GM23338 (cell line): ENCODE measurements around the gene TXNDC15. TPM values are rescaled to one million over a fixed set of nuclear protein-coding genes. Genes with fewer than 3 reads are reported as not detected.

ENCODE experiments used
- ATAC-seq: fragments of 200-7000 bp; cut with Tn5 transposase; 3 replicates; pipeline ENCODE4 v1.9.1; 2020
- DNase-seq: peaks from one replicate; pipeline ENCODE4 v3.0.0-alpha.2; 2015; ENCODE audit warnings: low spot score
- H2AFZ ChIP-seq: fragments of 200-600 bp; sonication (generic); 2 replicates; pipeline ENCODE4 v1.8.0; 2016; ENCODE audit warnings: antibody characterized with exemption, mild to moderate bottlenecking, moderate library complexity
- H3F3A ChIP-seq: fragments of 200-600 bp; sonication (generic); replicated peaks from 2 replicates; pipeline ENCODE4 v1.8.0; 2017; ENCODE audit warnings: antibody characterized with exemption, mixed run types, low read depth
- H3K27ac ChIP-seq: fragments of 200-600 bp; sonication (generic); 2 replicates; pipeline ENCODE4 v1.6.1; 2016; ENCODE audit warnings: low read depth
- H3K27me3 ChIP-seq: fragments of 200-600 bp; sonication (generic); 2 replicates; pipeline ENCODE4 v1.8.0; 2016; ENCODE audit warnings: mild to moderate bottlenecking, mixed run types, moderate library complexity; ENCODE audit not compliant: insufficient read depth
- H3K36me3 ChIP-seq: fragments of 200-600 bp; sonication (generic); 2 replicates; pipeline ENCODE4 v1.8.0; 2016; ENCODE audit warnings: mild to moderate bottlenecking; ENCODE audit not compliant: insufficient read depth
- H3K4me1 ChIP-seq: fragments of 200-600 bp; sonication (generic); 2 replicates; pipeline ENCODE4 v1.8.0; 2016; ENCODE audit warnings: mild to moderate bottlenecking, moderate library complexity; ENCODE audit not compliant: insufficient read depth
- H3K4me2 ChIP-seq: fragments of 200-600 bp; sonication (generic); 2 replicates; pipeline ENCODE4 v1.7.1; 2017; ENCODE audit warnings: mixed run types
- H3K4me3 ChIP-seq: fragments of 200-600 bp; sonication (generic); 2 replicates; pipeline ENCODE4 v1.6.1; 2016; ENCODE audit warnings: mixed run types
- H3K79me2 ChIP-seq: fragments of 200-600 bp; sonication (generic); replicated peaks from 2 replicates; pipeline ENCODE4 v1.8.0; 2017; ENCODE audit warnings: mild to moderate bottlenecking; ENCODE audit not compliant: insufficient read depth
- H3K9me2 ChIP-seq: fragments of 200-600 bp; sonication (generic); 2 replicates; pipeline ENCODE4 v1.8.0; 2017; ENCODE audit not compliant: insufficient read depth
- H4K20me1 ChIP-seq: fragments of 200-600 bp; sonication (generic); replicated peaks from 2 replicates; pipeline ENCODE4 v1.8.0; 2017; ENCODE audit warnings: mild to moderate bottlenecking; ENCODE audit not compliant: insufficient read depth
- H3K27ac Mint-ChIP-seq: 2 replicates; pipeline ENCODE4 v1.8.0; 2020; ENCODE audit warnings: inconsistent platforms, mild to moderate bottlenecking, moderate library complexity, mixed read lengths
- H3K27me3 Mint-ChIP-seq: 3 replicates; pipeline ENCODE4 v1.8.0; 2022; ENCODE audit warnings: low read depth, mild to moderate bottlenecking, moderate library complexity, mixed read lengths, inconsistent platforms; ENCODE audit not compliant: insufficient read depth, poor library complexity
- H3K36me3 Mint-ChIP-seq: 3 replicates; pipeline ENCODE4 v1.8.0; 2021; ENCODE audit warnings: low read depth, mild to moderate bottlenecking, inconsistent platforms, moderate library complexity, mixed read lengths
- H3K4me1 Mint-ChIP-seq: 3 replicates; pipeline ENCODE4 v1.8.0; 2020; ENCODE audit warnings: mild to moderate bottlenecking, inconsistent platforms, mixed read lengths
- H3K4me3 Mint-ChIP-seq: 3 replicates; pipeline ENCODE4 v1.8.0; 2021; ENCODE audit warnings: moderate library complexity, mild to moderate bottlenecking, inconsistent platforms, mixed read lengths
- H3K9me3 Mint-ChIP-seq: 3 replicates; pipeline ENCODE4 v1.8.0; 2020; ENCODE audit warnings: moderate library complexity, mild to moderate bottlenecking, inconsistent platforms, mixed read lengths
- CREB1 ChIP-seq: fragments of 250-450 bp; sonication (Bioruptor Pico); IDR thresholded peaks from 2 replicates; pipeline ENCODE4 v1.5.0; 2020; ENCODE audit warnings: low read depth, mild to moderate bottlenecking, moderate library complexity
- CTCF ChIP-seq, 2 experiments: fragments of 200-600 bp in 1 of 2; sonication (generic) in 1 of 2; conservative IDR thresholded peaks; 2 replicates each; pipeline versions ENCODE4 v1.5.1 to v1.6.1; 2016 to 2017; ENCODE audit warnings: antibody characterized with exemption in 2 of 2, low read depth in 2 of 2, mild to moderate bottlenecking in 2 of 2, moderate library complexity in 1 of 2
- EZH2 ChIP-seq: fragments of 200-600 bp; sonication (generic); IDR thresholded peaks from one replicate; pipeline ENCODE4 v1.8.0; 2017; ENCODE audit warnings: antibody characterized with exemption, mild to moderate bottlenecking, low read depth; ENCODE audit not compliant: unreplicated experiment
- EZH2phosphoT487 ChIP-seq: fragments of 200-600 bp; sonication (generic); IDR thresholded peaks from one replicate; pipeline ENCODE4 v1.8.1; 2018; ENCODE audit warnings: antibody characterized with exemption; ENCODE audit not compliant: unreplicated experiment
- JUNB ChIP-seq: IDR thresholded peaks from one replicate; pipeline ENCODE4 v1.6.1; 2016; ENCODE audit warnings: antibody characterized with exemption; ENCODE audit not compliant: unreplicated experiment
- NANOG ChIP-seq: IDR thresholded peaks from 2 replicates; pipeline ENCODE4 v1.6.1; 2016; ENCODE audit warnings: antibody characterized with exemption, borderline replicate concordance
- POLR2AphosphoS5 ChIP-seq: IDR thresholded peaks from 2 replicates; pipeline ENCODE4 v1.6.1; 2016; ENCODE audit warnings: antibody characterized with exemption, low read depth
- ZNF331 ChIP-seq: fragments of 250-450 bp; sonication (Bioruptor Pico); IDR thresholded peaks from 2 replicates; pipeline ENCODE4 v1.5.0; 2020; ENCODE audit warnings: low read depth, mild to moderate bottlenecking, moderate library complexity
- polyA plus RNA-seq: library from polyadenylated mRNA; unstranded; fragments of >200 nt; fragmentation: Nextera tagmentation; extraction: Ambion mirVana; gene quantifications from 2 replicates; pipeline ENCODE4 v1.2.1, GENCODE V29; 2016
- total RNA-seq: library from RNA; depleted of rRNA; stranded (reverse); fragments of >200 nt; shearing (Covaris generic); gene quantifications from 2 replicates; pipeline ENCODE4 v1.2.3, GENCODE V29; 2014
- TF ChIP-seq, protein P1 (sequence below): IDR thresholded peaks from 2 replicates; pipeline ENCODE4 v1.6.1; 2016; ENCODE audit warnings: antibody characterized with exemption

Gene TXNDC15
- total and polyA plus RNA-seq, 2 experiments from 2014 or later, result 24.4 to 28.5 TPM

DNA sequence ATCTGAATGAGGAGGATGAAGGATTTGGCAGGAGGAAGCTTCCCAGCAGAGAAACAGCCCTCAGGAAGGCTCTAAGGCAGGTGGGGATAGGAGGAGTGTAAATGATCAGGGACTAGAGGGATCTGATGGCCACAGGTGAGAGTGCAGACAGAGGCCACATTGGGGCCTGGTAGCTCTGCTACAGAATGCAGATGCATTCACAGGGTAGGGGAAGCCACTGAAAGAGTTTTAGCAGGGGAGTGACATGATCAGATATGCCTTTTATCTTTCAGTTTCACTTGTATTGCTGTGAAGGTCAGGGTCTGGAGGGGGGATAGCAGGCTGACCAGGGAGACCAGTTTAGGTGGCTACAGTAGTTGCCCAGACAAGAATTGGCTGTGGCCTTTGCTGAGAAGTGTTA lies 3.0 kb downstream of the TXNDC15 start:
- no peak overlapping the region for H3K4me2 ChIP-seq
- peaks cover 14% of the 10 kb centered on the region; the same call in 1 of the 2 replicates for H3K4me1 ChIP-seq
- DNase-seq (no peak), ATAC-seq (no peak)
- H3F3A ChIP-seq, result 0 out of 2 replicates have a peak, but pooled peaks cover 6% of the 10 kb centered on the region
- no peak overlapping the region for H2AFZ ChIP-seq
- H3K27me3 Mint-ChIP-seq, result peaks cover 9% of the 10 kb centered on the region
- H3K27ac Mint-ChIP-seq, result peak overlapping the region; percentile 2; the same call in 1 of the 2 replicates
- no peak overlapping the region for H3K27ac ChIP-seq
- no peak overlapping the region for H3K4me3 ChIP-seq
- peaks cover 2% of the 10 kb centered on the region for H3K36me3 Mint-ChIP-seq
- H3K9me3 Mint-ChIP-seq, result no peaks in the 10 kb centered on the region
- TF ChIP-seq JUNB, result no peak
- TF ChIP-seq ZNF331 (CRISPR knock-in tag), result no peak
- TF ChIP-seq, protein P1, sequence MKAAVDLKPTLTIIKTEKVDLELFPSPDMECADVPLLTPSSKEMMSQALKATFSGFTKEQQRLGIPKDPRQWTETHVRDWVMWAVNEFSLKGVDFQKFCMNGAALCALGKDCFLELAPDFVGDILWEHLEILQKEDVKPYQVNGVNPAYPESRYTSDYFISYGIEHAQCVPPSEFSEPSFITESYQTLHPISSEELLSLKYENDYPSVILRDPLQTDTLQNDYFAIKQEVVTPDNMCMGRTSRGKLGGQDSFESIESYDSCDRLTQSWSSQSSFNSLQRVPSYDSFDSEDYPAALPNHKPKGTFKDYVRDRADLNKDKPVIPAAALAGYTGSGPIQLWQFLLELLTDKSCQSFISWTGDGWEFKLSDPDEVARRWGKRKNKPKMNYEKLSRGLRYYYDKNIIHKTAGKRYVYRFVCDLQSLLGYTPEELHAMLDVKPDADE, result no peak
- TF ChIP-seq CTCF (conservative IDR thresholded peaks at IDR 0.05; ENCODE audit: low read depth in 2 of 2), result no peak
- no peak for TF ChIP-seq NANOG
- TF ChIP-seq EZH2phosphoT487, result no peak
- TF ChIP-seq CREB1 (CRISPR knock-in tag), result no peak
- no peaks in the 10 kb centered on the region for H4K20me1 ChIP-seq
- no peaks in the 10 kb centered on the region for H3K9me2 ChIP-seq
- H3K4me3 Mint-ChIP-seq, result no peak overlapping the region
- no peaks in the 10 kb centered on the region for H3K27me3 ChIP-seq
- peaks cover 27% of the 10 kb centered on the region for H3K79me2 ChIP-seq
- H3K36me3 ChIP-seq, result no peaks in the 10 kb centered on the region
- H3K4me1 Mint-ChIP-seq, result peaks cover 15% of the 10 kb centered on the region

DNA sequence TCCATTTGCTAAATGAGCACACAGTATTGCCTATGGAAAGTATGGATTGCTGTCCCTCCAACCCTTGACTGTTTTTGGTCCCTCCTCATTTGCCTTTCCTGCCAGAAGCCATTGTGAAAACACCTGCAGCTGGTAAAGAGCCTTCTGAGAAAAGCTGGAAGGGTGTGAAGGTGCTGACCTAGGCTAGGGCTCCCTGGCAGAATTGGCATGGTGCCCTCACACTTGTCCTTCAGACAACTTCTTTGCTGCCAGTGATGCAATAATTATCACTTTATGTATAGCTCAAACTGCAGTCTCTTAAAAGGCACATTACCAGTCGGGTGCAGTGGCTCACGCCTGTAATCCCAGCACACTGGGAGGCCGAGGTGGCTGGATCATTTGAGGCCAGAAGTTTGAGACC lies 4.2 kb downstream of the TXNDC15 start:
- H3K79me2 ChIP-seq, result peaks cover 27% of the 10 kb centered on the region
- DNase-seq, result no peak
- no peaks in the 10 kb centered on the region for H3K27me3 ChIP-seq
- H3K4me2 ChIP-seq, result no peak overlapping the region
- H3K36me3 ChIP-seq, result no peaks in the 10 kb centered on the region
- no peak overlapping the region for H3K4me3 Mint-ChIP-seq
- H3K27ac ChIP-seq, result no peak overlapping the region
- no peaks in the 10 kb centered on the region for H4K20me1 ChIP-seq
- H3K4me1 ChIP-seq, result peaks cover 9% of the 10 kb centered on the region; the same call in 1 of the 2 replicates
- 0 out of 2 replicates have a peak, but pooled peaks cover 6% of the 10 kb centered on the region for H3F3A ChIP-seq
- peaks cover 14% of the 10 kb centered on the region for H3K27me3 Mint-ChIP-seq
- peaks cover 5% of the 10 kb centered on the region for H3K36me3 Mint-ChIP-seq
- peaks cover 14% of the 10 kb centered on the region for H3K4me1 Mint-ChIP-seq
- H3K9me3 Mint-ChIP-seq, result peaks cover 5% of the 10 kb centered on the region; the same call in 2 of the 3 replicates
- no peak overlapping the region for H2AFZ ChIP-seq
- H3K4me3 ChIP-seq, result no peak overlapping the region
- ATAC-seq, result no peak
- H3K9me2 ChIP-seq, result no peaks in the 10 kb centered on the region
- no peak overlapping the region for H3K27ac Mint-ChIP-seq
- TF ChIP-seq EZH2 (no peak), CREB1 (CRISPR knock-in tag) (no peak), NANOG (no peak), POLR2AphosphoS5 (no peak), EZH2phosphoT487 (no peak), JUNB (no peak)
